ENCODE results near the gene ZNF335. TPM values are rescaled to one million over a fixed set of nuclear protein-coding genes. Genes with fewer than 3 reads are reported as not detected.
"Not testable (repeated sequence)": the region's sequence is repeated elsewhere in the genome, so short reads cannot be mapped to it uniquely, and the experiment has no call there.

Gene ZNF335
- total RNA-seq, 1 donor from 2014 or later, result 24.1 TPM

- intact Hi-C loops (cut with DNase I), result no loop called here
- H3K9me3 ChIP-seq, result no peaks in the 10 kb centered on the region
- no peaks in the 10 kb centered on the region for H3K4me1 ChIP-seq
- peaks cover 7 to 71% of the 10 kb centered on the region in 2 donors for H3K36me3 ChIP-seq
- H3K27me3 ChIP-seq, result no peaks in the 10 kb centered on the region
- TF ChIP-seq POLR2AphosphoS5 (IDR thresholded peaks at IDR 0.05; ENCODE audit: insufficient read depth in 1 of 2, low read depth in 1 of 2) (no peak), POLR2A (IDR thresholded peaks at IDR 0.05) (no peak), CTCF (IDR thresholded peaks at IDR 0.05) (no peak)
- H3K4me3 ChIP-seq, result no peak overlapping the region
- DNase-seq (ENCODE audit: extremely low spot score in 2 of 2), result no peak
- H3K27ac ChIP-seq, result no peak overlapping the region
Measured at GRCh38 chr20:45959126-45959525, 12.9 kb downstream of the ZNF335 start.

GRCh38 chr20:45958593-45958992 lies 13.4 kb downstream of the ZNF335 start:
- peaks cover 7 to 66% of the 10 kb centered on the region in 2 donors for H3K36me3 ChIP-seq

GRCh38 chr20:45957021-45957941 lies 14.7 kb downstream of the ZNF335 start:
- Histone ChIP-seq H3K4me3 (no peak overlapping the region), H3K4me1 (no peaks in the 10 kb centered on the region), H3K27me3 (no peaks in the 10 kb centered on the region), H3K9me3 (no peaks in the 10 kb centered on the region), H3K27ac (no peak overlapping the region), H3K36me3 (peaks cover 7 to 66% of the 10 kb centered on the region in 2 donors)
- TF ChIP-seq POLR2A (IDR thresholded peaks at IDR 0.05) (no peak), POLR2AphosphoS5 (IDR thresholded peaks at IDR 0.05; ENCODE audit: insufficient read depth in 1 of 2, low read depth in 1 of 2) (no peak), CTCF (IDR thresholded peaks at IDR 0.05) (no peak)
- intact Hi-C loops (cut with DNase I), result no loop called here
- no peak for DNase-seq (ENCODE audit: extremely low spot score in 2 of 2)

More at GRCh38 chr20:45958593-45958992, 13.4 kb downstream of the ZNF335 start:
- TF ChIP-seq CTCF (IDR thresholded peaks at IDR 0.05), result no peak
- TF ChIP-seq POLR2AphosphoS5 (IDR thresholded peaks at IDR 0.05; ENCODE audit: insufficient read depth in 1 of 2, low read depth in 1 of 2), result no peak
- TF ChIP-seq POLR2A (IDR thresholded peaks at IDR 0.05), result no peak
- H3K4me1 ChIP-seq, result no peaks in the 10 kb centered on the region
- H3K4me3 ChIP-seq, result no peak overlapping the region
- H3K27ac ChIP-seq, result no peak overlapping the region
- no peak for DNase-seq (ENCODE audit: extremely low spot score in 2 of 2)
- no peaks in the 10 kb centered on the region for H3K27me3 ChIP-seq
- H3K9me3 ChIP-seq, result no peaks in the 10 kb centered on the region
- intact Hi-C loops (cut with DNase I), result no loop called here

- H3K4me3 ChIP-seq; H3K27me3 ChIP-seq; intact Hi-C loops (cut with DNase I): not testable (repeated sequence)
Measured at GRCh38 chr20:45956326-45956725, 15.7 kb downstream of the ZNF335 start.

GRCh38 chr20:45953672-45954071 lies 18.3 kb downstream of the ZNF335 start:
- Histone ChIP-seq H3K27ac (no peak overlapping the region), H3K9me3 (no peaks in the 10 kb centered on the region), H3K4me1 (peaks cover 3% of the 10 kb centered on the region), H3K27me3 (no peaks in the 10 kb centered on the region), H3K36me3 (peaks cover 0 to 67% of the 10 kb centered on the region in 2 donors), H3K4me3 (no peak overlapping the region)
- DNase-seq (ENCODE audit: extremely low spot score in 2 of 2), result no peak
- TF ChIP-seq POLR2AphosphoS5 (IDR thresholded peaks at IDR 0.05; ENCODE audit: insufficient read depth in 1 of 2, low read depth in 1 of 2) (no peak), CTCF (IDR thresholded peaks at IDR 0.05) (no peak), POLR2A (IDR thresholded peaks at IDR 0.05) (no peak)
- intact Hi-C loops (cut with DNase I), result no loop called here

More at GRCh38 chr20:45956326-45956725, 15.7 kb downstream of the ZNF335 start:
- H3K4me1 ChIP-seq; DNase-seq (ENCODE audit: extremely low spot score in 2 of 2); H3K27ac ChIP-seq; H3K9me3 ChIP-seq: not testable (repeated sequence)
- peaks cover 7 to 66% of the 10 kb centered on the region in 2 donors for H3K36me3 ChIP-seq

All from vagina (tissue), 2 donors.